ENCODE results near the gene GRID1.
"Not testable (repeated sequence)": the region's sequence is repeated elsewhere in the genome, so short reads cannot be mapped to it uniquely, and the experiment has no call there.

GRID1 gene

GRCh38 chr10:86104611-86105145, 261.9 kb downstream of the GRID1 start:
- no peak for DNase-seq (ENCODE audit: low spot score)

GRCh38 chr10:86104156-86104555, 262.4 kb downstream of the GRID1 start:
- DNase-seq (ENCODE audit: low spot score) = no peak

DNA sequence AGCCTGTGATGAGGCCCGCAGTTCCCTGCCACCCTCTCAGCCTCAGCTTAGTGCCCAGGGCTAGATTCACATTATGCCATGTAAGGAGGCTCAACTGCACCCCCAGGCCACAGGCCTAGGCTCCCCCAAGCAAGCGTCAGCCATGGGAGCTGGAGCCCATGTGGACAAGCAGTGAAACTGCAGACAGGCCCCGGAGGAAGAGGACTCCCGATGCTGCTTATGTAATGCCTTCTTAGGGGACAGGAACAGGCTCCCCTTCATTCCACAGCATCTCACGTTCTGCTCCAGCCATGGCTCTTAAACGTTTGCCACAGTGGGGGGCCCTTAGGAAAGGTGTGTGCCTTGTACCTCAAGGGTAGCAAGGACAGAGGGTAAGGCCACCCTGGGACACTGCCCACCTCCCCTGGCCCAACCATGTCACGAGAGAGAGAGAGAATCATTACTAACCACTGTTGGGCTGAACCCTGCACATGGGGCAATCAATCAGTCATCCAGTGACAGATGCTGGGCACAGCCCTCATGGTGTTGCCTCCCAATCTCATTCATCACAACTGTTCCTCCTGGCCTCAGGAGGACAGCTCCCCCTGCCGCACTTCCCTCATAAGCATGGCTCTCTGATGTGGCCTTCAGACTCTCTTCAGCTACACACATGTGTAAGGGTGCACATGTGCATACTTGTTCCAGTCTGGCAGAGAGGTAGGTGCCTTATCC, 263.0 kb downstream of the GRID1 start:
- DNase-seq (ENCODE audit: low spot score) = no peak

DNA sequence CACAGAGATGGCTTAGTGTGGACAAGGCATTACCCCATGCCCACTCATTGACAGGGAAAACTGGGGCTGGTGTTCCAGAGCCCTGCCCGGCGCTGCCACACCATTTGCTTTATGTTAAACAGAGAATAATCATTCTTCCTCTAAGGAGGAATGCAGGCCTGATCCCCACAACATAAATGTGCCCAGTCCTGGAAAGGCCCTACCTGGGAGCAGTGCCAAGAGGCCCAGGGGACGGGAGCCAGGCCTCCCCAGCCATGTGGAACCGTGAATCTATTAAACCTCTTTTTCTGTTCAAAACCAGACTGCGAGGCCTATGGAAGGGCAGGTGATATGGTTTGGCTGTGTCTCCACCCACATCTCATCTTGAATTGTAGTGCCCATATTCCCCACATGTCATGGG, 264.1 kb downstream of the GRID1 start:
- no peak for DNase-seq (ENCODE audit: low spot score)

DNA sequence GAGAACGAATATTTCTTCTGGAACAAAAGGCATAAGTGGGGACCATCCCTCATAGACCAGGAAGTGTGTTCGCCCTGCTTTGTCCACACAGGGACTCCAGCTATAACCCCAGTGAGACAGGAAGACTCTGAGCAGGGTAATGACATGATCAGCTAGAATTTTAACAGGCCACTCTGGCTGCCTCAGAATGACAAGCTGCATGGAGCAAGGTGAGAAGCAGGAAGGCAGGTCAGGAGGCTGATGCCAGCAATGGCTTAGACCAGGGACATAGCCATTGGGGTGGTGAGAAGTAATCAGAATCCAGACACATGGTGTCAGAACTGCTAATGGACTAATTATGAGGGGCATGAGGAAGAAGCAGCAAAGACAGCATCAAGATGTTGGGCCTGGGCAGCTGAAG, 264.6 kb downstream of the GRID1 start:
- DNase-seq (ENCODE audit: low spot score) = no peak

- DNase-seq (ENCODE audit: low spot score) = no peak
These were observed 266.0 kb downstream of the GRID1 start for GRCh38 chr10:86100581-86101061.

GRCh38 chr10:86099542-86100334, 266.9 kb downstream of the GRID1 start:
- DNase-seq (ENCODE audit: low spot score) = no peak

- DNase-seq (ENCODE audit: low spot score) = no peak
These were observed 268.3 kb downstream of the GRID1 start for GRCh38 chr10:86098187-86098881.

DNA sequence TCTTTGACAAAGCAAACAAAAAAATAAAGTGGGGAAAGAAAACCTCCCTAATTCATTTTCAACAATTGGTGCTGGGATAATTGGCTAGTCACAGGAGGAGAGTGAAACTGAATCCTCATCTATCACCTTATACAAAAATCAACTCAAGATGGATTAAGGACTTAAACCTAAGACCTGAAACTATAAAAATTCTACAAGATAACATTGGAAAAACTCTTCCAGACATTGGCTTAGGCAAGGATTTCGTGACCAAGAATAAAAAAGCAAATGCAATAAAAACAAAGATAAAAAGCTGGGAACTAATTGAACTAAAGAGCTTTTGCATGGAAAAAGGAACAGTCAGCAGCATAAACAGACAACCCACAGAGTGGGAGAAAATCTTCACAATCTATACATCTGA, 271.5 kb downstream of the GRID1 start:
- DNase-seq (ENCODE audit: low spot score) = not testable (repeated sequence)

DNA sequence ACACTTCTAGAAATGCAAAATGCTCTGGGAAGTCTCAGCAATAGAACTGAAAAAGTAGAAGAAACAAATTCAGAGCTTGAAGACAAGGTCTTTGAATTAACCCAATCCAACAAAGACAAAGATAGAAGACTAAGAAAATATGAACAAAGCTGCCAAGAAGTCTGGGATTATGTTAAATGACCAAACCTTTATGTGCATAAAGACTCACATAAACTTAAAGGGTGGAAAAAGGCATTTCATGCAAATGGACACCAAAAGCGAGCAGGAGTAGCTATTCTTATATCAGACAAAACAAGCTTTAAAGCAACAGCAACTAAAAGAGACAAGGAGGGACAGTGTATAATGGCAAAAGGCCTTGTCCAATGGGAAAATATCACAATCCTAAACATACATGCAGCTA, 274.3 kb downstream of the GRID1 start:
- not testable (repeated sequence) for DNase-seq (ENCODE audit: low spot score)

GRCh38 chr10:86091216-86091615, 275.4 kb downstream of the GRID1 start:
- no peak for DNase-seq (ENCODE audit: low spot score)

DNA sequence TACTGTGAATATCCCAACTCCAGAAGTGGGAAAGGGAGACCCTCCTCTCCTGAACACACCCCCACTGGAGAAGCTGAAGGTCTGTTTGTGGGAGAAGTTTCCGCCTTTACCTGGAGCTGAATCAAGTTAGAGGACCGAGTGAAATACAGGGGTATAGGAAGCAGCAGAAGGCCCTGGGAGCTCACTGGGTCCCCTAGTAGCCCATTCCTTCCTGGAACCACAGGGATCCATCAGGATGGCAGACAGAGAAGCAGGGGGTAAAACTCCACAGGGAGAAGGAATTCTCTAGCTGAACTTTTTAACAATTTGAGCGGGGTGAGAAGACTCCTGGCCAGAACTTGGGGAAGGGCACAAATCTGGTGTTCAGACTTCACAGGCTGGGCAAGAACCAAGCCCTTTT, 275.8 kb downstream of the GRID1 start:
- DNase-seq (ENCODE audit: low spot score) = no peak

- DNase-seq (ENCODE audit: low spot score) = peak; percentile 82
These were observed 278.9 kb downstream of the GRID1 start for GRCh38 chr10:86087716-86088115.

GRCh38 chr10:86086418-86086817, 280.2 kb downstream of the GRID1 start:
- DNase-seq (ENCODE audit: low spot score) = no peak

DNA sequence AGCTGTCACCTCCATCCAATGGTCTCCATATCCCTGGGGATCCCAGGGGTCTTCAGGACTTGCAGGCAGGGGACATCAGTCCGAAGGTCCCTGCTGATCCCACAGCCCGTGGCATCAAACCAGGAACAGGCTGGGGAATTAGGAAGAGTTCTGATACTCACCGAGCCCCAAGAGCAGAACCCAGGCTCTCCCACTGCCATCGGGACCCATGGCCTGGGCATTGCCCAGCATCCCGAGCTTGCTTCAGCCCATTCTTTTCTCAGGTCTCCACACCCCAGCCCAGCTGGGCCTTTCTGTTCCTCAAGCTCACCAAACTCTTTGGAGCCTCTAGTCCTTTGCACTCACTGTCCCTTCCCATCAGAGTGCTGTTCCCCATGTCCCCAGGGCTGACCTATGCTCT, 280.9 kb downstream of the GRID1 start:
- no peak for DNase-seq (ENCODE audit: low spot score)

- no peak for DNase-seq (ENCODE audit: low spot score)
These were observed 281.5 kb downstream of the GRID1 start for GRCh38 chr10:86085136-86085535.

GRCh38 chr10:86084585-86084984, 282.0 kb downstream of the GRID1 start:
- DNase-seq (ENCODE audit: low spot score) = no peak

DNA sequence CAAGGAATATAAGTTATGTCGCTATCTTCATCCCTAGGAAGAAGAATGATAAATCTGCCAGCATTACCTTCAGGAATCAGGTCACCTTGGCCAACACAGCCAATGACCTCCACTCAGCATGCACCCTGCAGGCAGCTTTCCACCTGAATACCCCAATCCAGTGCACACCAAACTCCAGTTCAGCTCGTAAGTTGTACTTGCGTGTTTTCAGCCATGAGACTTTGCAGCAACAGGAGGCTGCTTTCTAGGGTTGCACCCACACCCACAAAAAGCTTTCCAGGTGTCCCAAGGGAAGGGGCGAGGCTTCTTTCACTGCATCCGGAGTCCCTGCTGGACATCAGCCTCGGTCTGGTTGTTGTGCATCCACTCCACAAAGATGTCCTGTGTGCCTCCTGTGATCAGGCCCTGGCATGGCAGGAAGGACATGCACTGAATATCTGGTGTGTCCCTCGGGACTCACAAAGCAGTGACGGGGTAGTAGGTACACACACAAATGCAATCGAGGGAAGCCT, 282.9 kb downstream of the GRID1 start:
- DNase-seq (ENCODE audit: low spot score) = no peak

DNA sequence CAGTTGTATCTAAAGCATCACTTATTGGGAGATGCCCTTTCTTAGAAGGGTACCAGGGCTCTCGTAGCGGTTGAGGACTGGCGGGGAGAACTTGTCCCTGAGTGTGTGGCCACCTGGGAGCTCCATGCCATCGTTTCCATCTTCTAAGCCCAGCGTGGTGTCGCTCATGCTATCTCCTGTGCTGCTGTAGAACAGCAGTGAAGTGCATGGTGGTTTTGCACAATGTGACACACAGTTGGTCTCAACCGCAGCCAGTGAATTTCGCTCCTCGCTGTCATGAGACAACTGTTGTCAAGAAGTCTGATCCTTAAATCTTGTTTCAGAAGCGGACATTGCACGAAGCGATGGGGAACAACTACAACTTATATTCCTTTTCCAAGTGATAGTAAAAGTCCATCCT, 283.4 kb downstream of the GRID1 start:
- no peak for DNase-seq (ENCODE audit: low spot score)

- no peak for DNase-seq (ENCODE audit: low spot score)
These were observed 284.0 kb downstream of the GRID1 start for GRCh38 chr10:86082556-86082955.

DNA sequence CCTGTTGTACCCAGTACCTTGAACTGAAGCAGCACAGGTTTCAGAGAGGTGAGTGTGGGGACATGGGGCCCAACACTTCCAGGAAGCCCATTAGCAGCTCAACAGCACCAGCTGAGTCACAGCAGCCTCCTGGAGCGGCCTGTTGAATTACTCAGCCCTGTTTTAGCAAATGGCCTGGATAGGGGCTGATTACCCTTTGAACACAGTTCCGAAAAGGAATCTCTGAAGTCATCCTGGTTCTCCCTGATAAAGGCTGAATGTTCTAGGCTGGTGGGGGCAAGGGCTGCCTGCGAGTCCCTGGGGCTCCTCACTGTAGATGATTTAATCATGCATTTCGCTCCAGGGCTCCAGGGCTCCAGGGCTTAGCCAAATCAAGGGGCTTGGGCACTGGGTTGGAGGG, 287.5 kb downstream of the GRID1 start:
- no peak for DNase-seq (ENCODE audit: low spot score)

DNA sequence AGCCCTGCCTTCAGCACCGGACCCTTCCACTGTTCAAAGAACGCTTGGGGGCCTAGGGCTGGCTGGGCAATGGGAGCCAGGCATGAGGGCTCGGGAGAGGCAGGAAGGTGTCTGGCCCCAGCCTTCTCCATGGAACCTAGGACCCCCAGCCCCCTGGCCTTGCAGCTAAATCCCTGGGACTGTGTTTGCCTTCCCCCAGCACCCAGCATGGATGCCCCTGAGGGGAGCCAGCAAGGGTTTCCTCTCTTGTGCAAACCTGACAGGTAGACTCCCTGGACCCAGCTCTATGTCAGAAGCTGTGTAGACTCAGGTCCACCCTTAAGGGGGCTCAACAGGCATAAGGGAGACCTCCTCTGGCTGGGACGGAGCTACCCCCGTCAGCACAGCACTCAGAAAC, 288.0 kb downstream of the GRID1 start:
- no peak for DNase-seq (ENCODE audit: low spot score)

Data from putamen (tissue), 1 donor.